ENCODE results near the gene ARPC1A.
A peak's percentile ranks its signal among the peaks of the same experiment; 100 is the strongest.

The ARPC1A gene

DNA sequence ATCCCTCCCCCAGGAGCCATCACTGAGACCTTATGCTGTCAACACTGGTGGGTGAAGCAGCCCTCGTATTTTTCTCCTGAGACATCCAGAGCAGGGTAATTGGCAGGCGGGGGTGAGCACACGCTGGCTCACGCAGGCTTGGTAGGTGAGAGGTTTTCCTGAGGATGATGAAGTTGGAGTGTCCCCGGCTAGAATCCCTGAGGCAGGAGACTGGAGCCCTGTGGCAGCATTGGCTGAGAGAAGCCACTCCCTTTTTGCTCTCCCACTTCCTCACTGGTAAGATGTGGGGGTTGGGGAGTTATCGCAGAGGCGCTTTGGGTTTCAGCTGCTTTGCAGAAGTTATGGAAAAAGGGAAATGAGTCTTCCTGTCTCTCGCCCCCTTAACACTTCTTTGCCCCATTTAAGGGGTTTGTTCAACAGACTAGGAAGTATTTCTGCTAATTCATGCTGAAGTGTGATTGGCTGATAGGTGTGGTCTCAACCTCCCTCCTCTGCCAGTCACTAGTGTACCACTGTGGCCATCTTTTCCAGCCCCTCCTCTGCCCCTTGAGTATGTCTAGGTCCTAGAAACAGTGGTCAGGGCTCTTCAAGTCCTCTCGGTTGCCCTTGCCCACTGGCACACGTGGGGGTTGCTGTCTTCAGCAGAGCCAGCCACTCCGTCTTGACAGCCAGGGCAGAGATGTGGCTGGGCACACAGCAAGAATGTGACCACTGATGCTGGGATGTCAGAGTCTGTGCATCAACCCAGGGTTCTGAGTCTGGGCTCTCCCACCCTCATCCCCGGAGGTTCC, 54.5 kb downstream of the ARPC1A start:
- Histone ChIP-seq H4K8ac (ENCODE audit: low read length) (peak overlapping the region; percentile 85), H3K9ac (ENCODE audit: low read length) (peak overlapping the region; percentile 84), H2BK15ac (ENCODE audit: low read depth, poor library complexity, severe bottlenecking) (no peak overlapping the region), H4K91ac (ENCODE audit: low read length) (no peak overlapping the region), H3K18ac (ENCODE audit: low read depth in 1 of 2, low read length in 2 of 2) (peak overlapping the region; percentile 53 to 63), H3K4me2 (ENCODE audit: low read length, poor library complexity, severe bottlenecking) (no peak overlapping the region), H2BK120ac (ENCODE audit: low read depth, low read length) (no peak overlapping the region), H2BK12ac (ENCODE audit: low read length in 2 of 2) (peak overlapping the region; percentile 52 to 61), H3K27ac (ENCODE audit: low read length, poor library complexity, severe bottlenecking) (peak overlapping the region; percentile 80), H3K4ac (ENCODE audit: low read depth in 1 of 2, low read length in 2 of 2) (peak overlapping the region; percentile 47 to 65), H3K36me3 (ENCODE audit: control insufficient read depth in 1 of 2, insufficient read depth in 2 of 2, low read depth in 1 of 2, low read length in 2 of 2) (peaks cover 39 to 45% of the 10 kb centered on the region in 2 experiments), H2BK5ac (ENCODE audit: low read depth, low read length, poor library complexity, severe bottlenecking) (no peak overlapping the region), H3K14ac (ENCODE audit: low read length in 2 of 2) (peak overlapping the region in 1 of 2 experiments; percentile 11), H3K27me3 (ENCODE audit: control insufficient read depth in 1 of 2, insufficient read depth in 1 of 2, low read length in 2 of 2) (no peaks in the 10 kb centered on the region), H3K4me3 (ENCODE audit: insufficient read depth in 1 of 2, low read depth in 1 of 2, low read length in 2 of 2) (peak overlapping the region in 1 of 2 experiments; percentile 69), H3K23ac (ENCODE audit: low read length in 2 of 2) (peak overlapping the region in 1 of 2 experiments; percentile 23), H3K4me1 (ENCODE audit: control insufficient read depth, insufficient read depth, low read depth, low read length) (peaks cover 42% of the 10 kb centered on the region), H3K79me1 (replicated peaks; ENCODE audit: low read length, poor library complexity, severe bottlenecking) (peaks cover 22% of the 10 kb centered on the region), H2AK5ac (ENCODE audit: low read length, severe bottlenecking) (peak overlapping the region; percentile 70), H3K9me3 (ENCODE audit: control insufficient read depth, low read length) (no peaks in the 10 kb centered on the region), H2AFZ (ENCODE audit: low read depth, low read length) (no peak overlapping the region)
- 97% methylated on average over 10 of the region's 12 CpGs for WGBS
- peak; percentile 29 for DNase-seq

DNA sequence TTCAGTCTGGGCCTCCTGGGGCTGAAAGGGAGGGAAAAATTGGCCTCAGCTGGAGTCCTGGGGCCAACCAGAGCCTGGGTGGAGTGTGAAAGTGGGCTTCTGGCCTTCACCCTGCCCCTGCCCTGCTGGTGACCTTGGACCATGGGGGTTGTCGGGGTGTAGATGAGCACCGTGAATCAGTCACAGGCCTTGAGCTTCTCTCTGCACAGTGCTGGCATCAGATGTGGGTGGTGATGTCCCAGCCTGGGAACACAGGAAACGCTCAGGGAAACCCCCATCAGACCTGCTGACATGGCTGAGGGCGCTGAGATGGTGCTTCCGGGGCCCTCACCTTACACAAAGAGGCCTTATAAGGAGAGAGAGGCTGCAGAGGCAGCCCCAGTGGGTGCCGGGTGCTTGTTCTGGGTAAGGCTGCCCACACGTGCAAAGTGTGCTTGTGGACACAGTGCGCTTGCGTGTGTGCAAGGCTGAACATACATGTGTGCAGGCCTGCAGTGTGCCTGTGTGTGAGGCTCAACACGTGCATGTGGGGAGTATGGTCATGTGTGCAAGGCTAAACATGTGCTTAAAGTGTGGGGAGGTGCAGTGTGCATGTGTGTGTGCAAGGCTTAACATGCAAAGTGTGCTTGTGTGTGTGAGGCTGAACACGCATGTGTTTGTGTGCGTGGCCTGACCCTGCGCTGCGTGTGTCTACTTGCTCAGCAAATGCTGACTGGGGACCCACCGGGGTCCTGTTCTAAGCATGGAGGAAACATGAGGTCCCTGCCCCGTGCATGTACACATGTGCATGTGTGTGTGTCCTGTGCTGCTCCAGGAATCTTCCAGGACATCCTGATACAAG, 55.3 kb downstream of the ARPC1A start:
- DNase-seq: no peak

DNA sequence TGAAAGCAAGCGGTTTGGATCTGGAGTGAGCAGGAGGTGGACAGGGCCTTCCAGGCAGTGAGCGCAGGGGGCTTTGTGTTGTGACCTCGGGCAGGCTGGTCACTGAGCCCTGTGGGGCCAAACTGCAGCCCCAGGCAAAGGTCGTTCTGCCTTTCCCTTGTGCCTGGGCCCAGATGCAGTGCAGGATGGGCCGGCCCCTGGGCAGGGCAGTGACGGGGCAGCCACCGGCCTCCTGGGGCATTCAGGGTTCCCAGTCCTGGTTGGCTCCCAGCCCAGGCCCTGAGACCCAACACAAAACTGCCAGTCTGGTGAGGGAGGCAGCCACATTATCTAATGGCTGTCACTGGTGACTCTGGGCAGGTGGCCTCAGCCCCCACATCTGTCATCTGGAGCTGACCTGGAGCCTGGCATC, 56.0 kb downstream of the ARPC1A start:
- Histone ChIP-seq H2BK12ac (ENCODE audit: low read length in 2 of 2) (no peak overlapping the region), H2AK5ac (ENCODE audit: low read length, severe bottlenecking) (no peak overlapping the region), H2AFZ (ENCODE audit: low read depth, low read length) (no peak overlapping the region), H2BK120ac (ENCODE audit: low read depth, low read length) (no peak overlapping the region), H4K8ac (ENCODE audit: low read length) (no peak overlapping the region), H2BK15ac (ENCODE audit: low read depth, poor library complexity, severe bottlenecking) (no peak overlapping the region), H4K91ac (ENCODE audit: low read length) (no peak overlapping the region), H2BK5ac (ENCODE audit: low read depth, low read length, poor library complexity, severe bottlenecking) (no peak overlapping the region), H3K36me3 (ENCODE audit: control insufficient read depth in 1 of 2, insufficient read depth in 2 of 2, low read depth in 1 of 2, low read length in 2 of 2) (peaks cover 47 to 57% of the 10 kb centered on the region in 2 experiments), H3K4me3 (ENCODE audit: insufficient read depth in 1 of 2, low read depth in 1 of 2, low read length in 2 of 2) (no peak overlapping the region), H3K79me1 (replicated peaks; ENCODE audit: low read length, poor library complexity, severe bottlenecking) (peaks cover 32% of the 10 kb centered on the region), H3K23ac (ENCODE audit: low read length in 2 of 2) (no peak overlapping the region), H3K4ac (ENCODE audit: low read depth in 1 of 2, low read length in 2 of 2) (no peak overlapping the region), H3K27me3 (ENCODE audit: control insufficient read depth in 1 of 2, insufficient read depth in 1 of 2, low read length in 2 of 2) (no peaks in the 10 kb centered on the region), H3K27ac (ENCODE audit: low read length, poor library complexity, severe bottlenecking) (no peak overlapping the region), H3K4me2 (ENCODE audit: low read length, poor library complexity, severe bottlenecking) (no peak overlapping the region), H3K18ac (ENCODE audit: low read depth in 1 of 2, low read length in 2 of 2) (no peak overlapping the region), H3K9ac (ENCODE audit: low read length) (no peak overlapping the region), H3K14ac (ENCODE audit: low read length in 2 of 2) (no peak overlapping the region), H3K9me3 (ENCODE audit: control insufficient read depth, low read length) (no peaks in the 10 kb centered on the region), H3K4me1 (ENCODE audit: control insufficient read depth, insufficient read depth, low read depth, low read length) (peaks cover 36% of the 10 kb centered on the region)
- 87% methylated on average over 7 of the region's 7 CpGs for WGBS
- no peak for DNase-seq

More for the DNA sequence above, 55.3 kb downstream of the ARPC1A start:
- peak overlapping the region; percentile 19 for H2BK15ac ChIP-seq (ENCODE audit: low read depth, poor library complexity, severe bottlenecking)
- peak overlapping the region; percentile 9 for H3K27ac ChIP-seq (ENCODE audit: low read length, poor library complexity, severe bottlenecking)
- no peak overlapping the region for H2AFZ ChIP-seq (ENCODE audit: low read depth, low read length)
- peaks cover 44 to 51% of the 10 kb centered on the region in 2 experiments for H3K36me3 ChIP-seq (ENCODE audit: control insufficient read depth in 1 of 2, insufficient read depth in 2 of 2, low read depth in 1 of 2, low read length in 2 of 2)
- peak overlapping the region; percentile 8 for H4K8ac ChIP-seq (ENCODE audit: low read length)
- H2BK5ac ChIP-seq (ENCODE audit: low read depth, low read length, poor library complexity, severe bottlenecking): no peak overlapping the region
- H2AK5ac ChIP-seq (ENCODE audit: low read length, severe bottlenecking): peak overlapping the region; percentile 70
- H3K9ac ChIP-seq (ENCODE audit: low read length): peak overlapping the region; percentile 84
- H3K4me1 ChIP-seq (ENCODE audit: control insufficient read depth, insufficient read depth, low read depth, low read length): peaks cover 38% of the 10 kb centered on the region
- no peak overlapping the region for H3K4me2 ChIP-seq (ENCODE audit: low read length, poor library complexity, severe bottlenecking)
- no peak overlapping the region for H3K23ac ChIP-seq (ENCODE audit: low read length in 2 of 2)
- H2BK120ac ChIP-seq (ENCODE audit: low read depth, low read length): no peak overlapping the region
- H3K27me3 ChIP-seq (ENCODE audit: control insufficient read depth in 1 of 2, insufficient read depth in 1 of 2, low read length in 2 of 2): no peaks in the 10 kb centered on the region
- H3K18ac ChIP-seq (ENCODE audit: low read depth in 1 of 2, low read length in 2 of 2): peak overlapping the region in 1 of 2 experiments; percentile 63
- H2BK12ac ChIP-seq (ENCODE audit: low read length in 2 of 2): peak overlapping the region in 1 of 2 experiments; percentile 21
- H3K4me3 ChIP-seq (ENCODE audit: insufficient read depth in 1 of 2, low read depth in 1 of 2, low read length in 2 of 2): peak overlapping the region in 1 of 2 experiments; percentile 69
- no peak overlapping the region for H3K14ac ChIP-seq (ENCODE audit: low read length in 2 of 2)
- no peak overlapping the region for H3K4ac ChIP-seq (ENCODE audit: low read depth in 1 of 2, low read length in 2 of 2)
- H4K91ac ChIP-seq (ENCODE audit: low read length): peak overlapping the region; percentile 84
- H3K9me3 ChIP-seq (ENCODE audit: control insufficient read depth, low read length): no peaks in the 10 kb centered on the region
- H3K79me1 ChIP-seq (replicated peaks; ENCODE audit: low read length, poor library complexity, severe bottlenecking): peaks cover 28% of the 10 kb centered on the region
- 92% methylated on average over 16 of the region's 16 CpGs for WGBS

DNA sequence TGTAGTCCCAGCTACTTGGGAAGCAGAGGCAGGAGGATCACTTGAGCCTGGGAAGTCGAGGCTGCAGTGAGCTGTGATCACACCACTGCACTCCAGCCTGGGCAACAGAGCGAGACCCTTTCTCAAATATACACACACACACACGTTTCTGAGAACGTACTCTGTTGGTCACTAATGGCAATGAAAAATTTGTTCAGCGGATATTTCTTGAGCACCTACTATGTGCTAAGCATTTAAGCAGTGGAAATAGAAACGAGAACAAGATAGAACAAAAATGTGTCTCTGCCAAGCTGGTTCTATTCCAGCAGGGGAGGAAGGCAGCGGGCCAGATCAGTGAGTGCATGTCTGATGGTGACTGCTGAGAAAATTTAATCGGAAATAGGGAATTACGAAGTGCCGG, 57.5 kb downstream of the ARPC1A start:
- Histone ChIP-seq H3K9ac (ENCODE audit: low read length) (no peak overlapping the region), H4K8ac (ENCODE audit: low read length) (no peak overlapping the region), H3K9me3 (ENCODE audit: control insufficient read depth, low read length) (no peaks in the 10 kb centered on the region), H3K18ac (ENCODE audit: low read depth in 1 of 2, low read length in 2 of 2) (no peak overlapping the region), H3K36me3 (ENCODE audit: control insufficient read depth in 1 of 2, insufficient read depth in 2 of 2, low read depth in 1 of 2, low read length in 2 of 2) (peaks cover 49 to 59% of the 10 kb centered on the region in 2 experiments), H3K4ac (ENCODE audit: low read depth in 1 of 2, low read length in 2 of 2) (no peak overlapping the region), H3K23ac (ENCODE audit: low read length in 2 of 2) (no peak overlapping the region), H3K4me3 (ENCODE audit: insufficient read depth in 1 of 2, low read depth in 1 of 2, low read length in 2 of 2) (no peak overlapping the region), H2BK5ac (ENCODE audit: low read depth, low read length, poor library complexity, severe bottlenecking) (no peak overlapping the region), H3K27ac (ENCODE audit: low read length, poor library complexity, severe bottlenecking) (no peak overlapping the region), H3K4me1 (ENCODE audit: control insufficient read depth, insufficient read depth, low read depth, low read length) (peaks cover 36% of the 10 kb centered on the region), H2AFZ (ENCODE audit: low read depth, low read length) (no peak overlapping the region), H3K14ac (ENCODE audit: low read length in 2 of 2) (no peak overlapping the region), H4K91ac (ENCODE audit: low read length) (no peak overlapping the region), H2BK15ac (ENCODE audit: low read depth, poor library complexity, severe bottlenecking) (no peak overlapping the region), H3K27me3 (ENCODE audit: control insufficient read depth in 1 of 2, insufficient read depth in 1 of 2, low read length in 2 of 2) (no peaks in the 10 kb centered on the region), H3K4me2 (ENCODE audit: low read length, poor library complexity, severe bottlenecking) (no peak overlapping the region), H2AK5ac (ENCODE audit: low read length, severe bottlenecking) (no peak overlapping the region), H2BK12ac (ENCODE audit: low read length in 2 of 2) (no peak overlapping the region), H3K79me1 (replicated peaks; ENCODE audit: low read length, poor library complexity, severe bottlenecking) (peaks cover 34% of the 10 kb centered on the region), H2BK120ac (ENCODE audit: low read depth, low read length) (no peak overlapping the region)
- no peak for DNase-seq
- over 99% methylated on average over 10 of the region's 10 CpGs for WGBS
